Smooth muscle cell (in vitro differentiated cells): ENCODE measurements around the gene HECTD4. TPM values are rescaled to one million over a fixed set of nuclear protein-coding genes. Genes with fewer than 3 reads are reported as not detected.

Experiments used
- DNase-seq: peaks from one replicate; lab custom pipeline; 2025; ENCODE audit not compliant: unreplicated experiment; lab: John Stamatoyannopoulos, UW
- H2AFZ ChIP-seq: fragments of 200-600 bp; sonication (generic); 2 replicates; pipeline ENCODE4 v1.6.0; 2016; ENCODE audit warnings: antibody characterized with exemption, low read depth, mild to moderate bottlenecking
- H3F3A ChIP-seq: fragments of 200-600 bp; sonication (generic); 2 replicates; pipeline ENCODE4 v1.6.0; 2017; ENCODE audit warnings: antibody characterized with exemption, low read depth
- H3K27ac ChIP-seq: fragments of 200-600 bp; sonication (generic); 2 replicates; pipeline ENCODE4 v1.5.1; 2016; ENCODE audit warnings: low read depth, mild to moderate bottlenecking
- H3K27me3 ChIP-seq: fragments of 200-600 bp; sonication (generic); 2 replicates; pipeline ENCODE4 v1.6.1; 2016; ENCODE audit warnings: low read depth, mild to moderate bottlenecking
- H3K36me3 ChIP-seq: fragments of 200-600 bp; sonication (generic); 2 replicates; pipeline ENCODE4 v1.5.1; 2016; ENCODE audit warnings: low read depth
- H3K4me1 ChIP-seq: fragments of 200-600 bp; sonication (generic); 2 replicates; pipeline ENCODE4 v1.5.1; 2016; ENCODE audit warnings: low read depth
- H3K4me2 ChIP-seq: fragments of 200-600 bp; sonication (generic); 2 replicates; pipeline ENCODE4 v1.6.0; 2016; ENCODE audit warnings: mild to moderate bottlenecking
- H3K4me3 ChIP-seq: fragments of 200-600 bp; sonication (generic); 2 replicates; pipeline ENCODE4 v1.5.1; 2016; ENCODE audit warnings: mild to moderate bottlenecking
- H3K79me2 ChIP-seq: fragments of 200-600 bp; sonication (generic); 2 replicates; pipeline ENCODE4 v1.6.0; 2016; ENCODE audit warnings: low read depth, mild to moderate bottlenecking
- H3K9ac ChIP-seq: fragments of 200-600 bp; sonication (generic); 2 replicates; pipeline ENCODE4 v1.6.0; 2016; ENCODE audit warnings: low read depth
- H3K9me3 ChIP-seq: fragments of 200-600 bp; sonication (generic); replicated peaks from 2 replicates; pipeline ENCODE4 v1.5.1; 2016; ENCODE audit warnings: low read depth
- H4K20me1 ChIP-seq: fragments of 200-600 bp; sonication (generic); 2 replicates; pipeline ENCODE4 v1.6.0; 2016; ENCODE audit warnings: low read depth
- CTCF ChIP-seq: fragments of 200-600 bp; sonication (generic); IDR thresholded peaks from 2 replicates; pipeline ENCODE4 v1.5.1; 2017; ENCODE audit warnings: borderline replicate concordance, mild to moderate bottlenecking, antibody characterized with exemption; ENCODE audit not compliant: insufficient read depth, poor library complexity, severe bottlenecking
- WGBS: methylation state at CpG from one replicate; pipeline ENCODE4 v1.1.7; 2016; ENCODE audit warnings: low lambda C conversion rate; 5-methylcytosine and 5-hydroxymethylcytosine counted together
- polyA plus RNA-seq: library from polyadenylated mRNA; unstranded; fragments of >200 nt; fragmentation: Nextera tagmentation; extraction: Ambion mirVana; gene quantifications from 2 replicates; pipeline ENCODE4 v1.2.1, GENCODE V29; 2016
- total RNA-seq: library from RNA; depleted of rRNA; stranded (reverse); fragments of >200 nt; gene quantifications from 2 replicates; pipeline ENCODE4 v1.2.3, GENCODE V29; 2014

Gene HECTD4
- total and polyA plus RNA-seq, 2 experiments from 2014 or later, result 6.6 to 16.9 TPM

GRCh38 chr12:112134731-112135130, 247.5 kb downstream of the HECTD4 start:
- H2AFZ ChIP-seq, result no peak overlapping the region
- no peaks in the 10 kb centered on the region for H3K27me3 ChIP-seq
- DNase-seq, result no peak
- no peak overlapping the region for H3K27ac ChIP-seq
- no peak overlapping the region for H3K4me3 ChIP-seq
- no peaks in the 10 kb centered on the region for H3K9me3 ChIP-seq
- peaks cover 23% of the 10 kb centered on the region for H3K79me2 ChIP-seq
- no peaks in the 10 kb centered on the region for H3F3A ChIP-seq
- no peak overlapping the region for H3K4me2 ChIP-seq
- no peaks in the 10 kb centered on the region for H3K36me3 ChIP-seq
- peaks cover 49% of the 10 kb centered on the region for H4K20me1 ChIP-seq
- H3K9ac ChIP-seq, result no peak overlapping the region
- peaks cover under 1% of the 10 kb centered on the region for H3K4me1 ChIP-seq
- 97% methylated on average over 3 of the region's 3 CpGs for whole genome bisulfite sequencing
- TF ChIP-seq CTCF, result no peak

GRCh38 chr12:112133418-112133817, 248.8 kb downstream of the HECTD4 start:
- H3K4me1 ChIP-seq, result peaks cover 6% of the 10 kb centered on the region
- no peaks in the 10 kb centered on the region for H3K9me3 ChIP-seq
- H3K9ac ChIP-seq, result no peak overlapping the region
- no peak overlapping the region for H2AFZ ChIP-seq
- peaks cover 57% of the 10 kb centered on the region for H4K20me1 ChIP-seq
- 100% methylated on average over 5 of the region's 5 CpGs for WGBS
- H3K27ac ChIP-seq, result no peak overlapping the region
- no peak overlapping the region for H3K4me3 ChIP-seq
- peaks cover 34% of the 10 kb centered on the region for H3K79me2 ChIP-seq
- H3K27me3 ChIP-seq, result no peaks in the 10 kb centered on the region
- no peaks in the 10 kb centered on the region for H3K36me3 ChIP-seq
- H3F3A ChIP-seq, result no peaks in the 10 kb centered on the region
- TF ChIP-seq CTCF, result no peak
- DNase-seq, result no peak
- no peak overlapping the region for H3K4me2 ChIP-seq

GRCh38 chr12:112131686-112132085, 250.5 kb downstream of the HECTD4 start:
- peaks cover 52% of the 10 kb centered on the region for H3K79me2 ChIP-seq
- H3K4me1 ChIP-seq, result peaks cover 11% of the 10 kb centered on the region
- H4K20me1 ChIP-seq, result peaks cover 73% of the 10 kb centered on the region
- DNase-seq, result no peak
- H3F3A ChIP-seq, result no peaks in the 10 kb centered on the region
- H3K27ac ChIP-seq, result no peak overlapping the region
- H3K36me3 ChIP-seq, result no peaks in the 10 kb centered on the region
- WGBS, result 88% methylated on average over 1 of the region's 1 CpG
- H2AFZ ChIP-seq, result no peak overlapping the region
- no peaks in the 10 kb centered on the region for H3K9me3 ChIP-seq
- no peak overlapping the region for H3K9ac ChIP-seq
- no peaks in the 10 kb centered on the region for H3K27me3 ChIP-seq
- H3K4me2 ChIP-seq, result peak overlapping the region; percentile 78
- H3K4me3 ChIP-seq, result no peak overlapping the region
- TF ChIP-seq CTCF, result no peak

- Histone ChIP-seq H4K20me1 (peaks cover 81% of the 10 kb centered on the region), H3K4me2 (peak overlapping the region; percentile 78), H3K9ac (peak overlapping the region; percentile 5), H3K4me1 (peaks cover 20% of the 10 kb centered on the region), H3K9me3 (no peaks in the 10 kb centered on the region), H3K4me3 (peak overlapping the region; percentile 23), H3F3A (no peaks in the 10 kb centered on the region), H3K27me3 (no peaks in the 10 kb centered on the region), H3K36me3 (no peaks in the 10 kb centered on the region), H3K27ac (peak overlapping the region; percentile 71), H2AFZ (no peak overlapping the region), H3K79me2 (peaks cover 62% of the 10 kb centered on the region)
- no peak for TF ChIP-seq CTCF
- no peak for DNase-seq
- WGBS, result 27% methylated on average over 2 of the region's 2 CpGs
Measured at GRCh38 chr12:112130441-112130998, 251.7 kb downstream of the HECTD4 start.
